MCF 10A (cell line): ENCODE results near the gene GALNT13. TPM values are rescaled to one million over a fixed set of nuclear protein-coding genes. Genes with fewer than 3 reads are reported as not detected.

Source experiments
- BruUV-seq: library from RNA; stranded (reverse); fragments of 400-500 nt; replicated peaks from 2 replicates; lab custom pipeline; 2021; lab: Mats Ljungman, UMichigan
- CTCF ChIA-PET: fragments of 300-600 bp; sonication (Branson Sonifier 250); formaldehyde crosslinking; extraction: SDS; loops from one replicate; lab custom pipeline; 2021; ENCODE audit warnings: antibody characterized with exemption, inconsistent platforms; lab: Yijun Ruan, JAX
- POLR2A ChIA-PET: fragments of 300-600, 350-650 bp; sonication (Branson Sonifier 250); formaldehyde crosslinking; extraction: SDS; loops from one replicate; lab custom pipeline; 2020; ENCODE audit warnings: antibody characterized with exemption, inconsistent platforms; lab: Yijun Ruan, JAX
- DNase-seq: peaks from one replicate; pipeline ENCODE4 v3.0.0-alpha.2; 2018; ENCODE audit not compliant: unreplicated experiment
- H3K27ac Mint-ChIP-seq: one replicate; pipeline ENCODE4 v1.8.0; 2022; ENCODE audit warnings: mild to moderate bottlenecking, low read depth, mixed read lengths; ENCODE audit not compliant: unreplicated experiment
- H3K27me3 Mint-ChIP-seq: one replicate; pipeline ENCODE4 v1.8.0; 2022; ENCODE audit warnings: mixed read lengths; ENCODE audit not compliant: insufficient read depth, unreplicated experiment
- H3K36me3 Mint-ChIP-seq: one replicate; pipeline ENCODE4 v1.8.0; 2022; ENCODE audit warnings: mild to moderate bottlenecking, moderate library complexity, mixed read lengths; ENCODE audit not compliant: insufficient read depth, unreplicated experiment
- H3K4me1 Mint-ChIP-seq: one replicate; pipeline ENCODE4 v1.8.0; 2022; ENCODE audit warnings: mixed read lengths; ENCODE audit not compliant: insufficient read depth, unreplicated experiment
- H3K4me3 Mint-ChIP-seq: one replicate; pipeline ENCODE4 v1.8.0; 2022; ENCODE audit warnings: mild to moderate bottlenecking, moderate library complexity, mixed read lengths; ENCODE audit not compliant: unreplicated experiment
- H3K9me3 Mint-ChIP-seq: one replicate; pipeline ENCODE4 v1.8.0; 2022; ENCODE audit warnings: mixed read lengths; ENCODE audit not compliant: unreplicated experiment
- intact Hi-C: fragments of 100-400 bp; cut with micrococcal nuclease; formaldehyde crosslinking; loops from 2 replicates; pipeline ENCODE4 v1.14.1; 2022
- total RNA-seq: library from RNA; stranded (reverse); gene quantifications from 2 replicates; pipeline ENCODE4 v1.2.3, GENCODE V29; 2022
- TF ChIP-seq, protein P1 (sequence below): fragments of 200-600 bp; IDR thresholded peaks from one replicate; pipeline ENCODE4 v1.8.0; 2022; ENCODE audit warnings: antibody characterized with exemption, mild to moderate bottlenecking; ENCODE audit not compliant: unreplicated experiment

The GALNT13 gene
- total RNA-seq, 1 experiment from 2014 or later, result 0.54 TPM

DNA sequence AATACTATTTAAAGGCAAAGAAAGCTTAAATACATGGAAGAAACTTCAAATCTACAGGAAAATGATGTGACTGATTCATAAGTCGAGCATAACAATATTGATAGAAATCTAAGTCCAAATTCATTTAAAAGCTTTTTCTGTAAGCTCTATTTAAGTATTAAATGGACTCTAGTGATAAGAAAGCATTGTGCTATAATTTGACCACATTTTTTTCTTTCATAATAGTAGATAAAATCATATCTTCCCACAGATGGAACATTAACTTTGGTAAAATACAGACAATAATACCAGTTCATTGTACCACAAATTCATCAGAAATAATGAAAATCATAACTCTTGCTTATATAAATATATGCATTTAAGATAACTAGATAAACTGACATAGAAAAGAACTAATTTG lies 366.5 kb downstream of the GALNT13 start:
- Mint-ChIP-seq H3K36me3 (no peaks in the 10 kb centered on the region), H3K9me3 (no peaks in the 10 kb centered on the region), H3K4me3 (no peak overlapping the region), H3K4me1 (no peaks in the 10 kb centered on the region), H3K27me3 (peaks cover 11% of the 10 kb centered on the region), H3K27ac (no peak overlapping the region)
- POLR2A ChIA-PET, result no interaction called here
- BruUV-seq, result no TSS peak
- DNase-seq, result no peak
- intact Hi-C loops, result no loop called here
- CTCF ChIA-PET, result no interaction called here
- TF ChIP-seq, protein P1, sequence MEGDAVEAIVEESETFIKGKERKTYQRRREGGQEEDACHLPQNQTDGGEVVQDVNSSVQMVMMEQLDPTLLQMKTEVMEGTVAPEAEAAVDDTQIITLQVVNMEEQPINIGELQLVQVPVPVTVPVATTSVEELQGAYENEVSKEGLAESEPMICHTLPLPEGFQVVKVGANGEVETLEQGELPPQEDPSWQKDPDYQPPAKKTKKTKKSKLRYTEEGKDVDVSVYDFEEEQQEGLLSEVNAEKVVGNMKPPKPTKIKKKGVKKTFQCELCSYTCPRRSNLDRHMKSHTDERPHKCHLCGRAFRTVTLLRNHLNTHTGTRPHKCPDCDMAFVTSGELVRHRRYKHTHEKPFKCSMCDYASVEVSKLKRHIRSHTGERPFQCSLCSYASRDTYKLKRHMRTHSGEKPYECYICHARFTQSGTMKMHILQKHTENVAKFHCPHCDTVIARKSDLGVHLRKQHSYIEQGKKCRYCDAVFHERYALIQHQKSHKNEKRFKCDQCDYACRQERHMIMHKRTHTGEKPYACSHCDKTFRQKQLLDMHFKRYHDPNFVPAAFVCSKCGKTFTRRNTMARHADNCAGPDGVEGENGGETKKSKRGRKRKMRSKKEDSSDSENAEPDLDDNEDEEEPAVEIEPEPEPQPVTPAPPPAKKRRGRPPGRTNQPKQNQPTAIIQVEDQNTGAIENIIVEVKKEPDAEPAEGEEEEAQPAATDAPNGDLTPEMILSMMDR, result no peak

DNA sequence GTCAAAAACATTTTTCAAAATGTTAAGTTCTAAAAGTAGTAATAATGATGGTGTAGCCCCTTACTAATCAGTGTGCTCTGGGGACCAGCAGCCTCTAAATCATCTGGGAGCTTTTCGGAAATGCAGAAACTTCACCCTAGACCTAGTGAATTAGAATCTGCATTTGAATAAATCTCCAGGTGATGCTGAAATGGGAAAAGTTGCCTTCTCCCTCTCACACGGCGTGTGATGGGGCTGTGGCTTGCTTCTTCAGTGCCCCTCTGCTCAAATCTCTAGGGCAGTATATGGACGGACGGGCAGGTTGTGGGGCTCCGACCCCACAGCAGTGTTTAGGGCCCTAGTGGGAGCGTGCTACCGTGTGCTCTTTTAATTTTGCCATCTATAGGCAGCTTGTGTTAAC lies 368.6 kb downstream of the GALNT13 start:
- Mint-ChIP-seq H3K27ac (no peak overlapping the region), H3K36me3 (no peaks in the 10 kb centered on the region), H3K9me3 (no peaks in the 10 kb centered on the region), H3K4me3 (no peak overlapping the region), H3K27me3 (peaks cover 2% of the 10 kb centered on the region), H3K4me1 (no peaks in the 10 kb centered on the region)
- ChIA-PET CTCF (no interaction called here), POLR2A (no interaction called here)
- TF ChIP-seq, protein P1, result no peak
- intact Hi-C loops, result no loop called here
- no TSS peak for BruUV-seq
- no peak for DNase-seq

DNA sequence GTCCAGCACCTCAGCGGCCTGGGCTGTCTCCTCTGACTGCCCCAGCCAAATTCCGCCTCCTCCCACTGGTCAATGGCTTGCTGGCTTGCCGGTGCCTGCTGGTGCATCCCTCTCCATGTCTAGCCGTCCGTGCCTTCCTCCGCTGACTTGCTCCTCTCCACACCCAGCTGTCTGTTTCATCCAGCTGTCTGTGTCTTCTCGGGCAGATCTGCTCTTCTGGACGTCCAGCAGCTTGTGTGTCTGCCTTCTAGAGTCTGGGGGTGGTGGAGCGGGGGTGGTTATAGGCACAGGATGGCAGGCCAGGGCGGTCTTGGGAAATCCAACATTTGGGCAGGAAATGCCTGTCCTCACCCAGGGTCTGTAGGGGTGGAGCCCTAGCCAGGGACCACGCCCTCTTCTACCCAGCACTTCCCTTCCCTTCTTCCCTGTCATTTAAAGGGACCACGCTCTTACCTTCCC lies 369.2 kb downstream of the GALNT13 start:
- TF ChIP-seq, protein P1, result no peak
- POLR2A ChIA-PET, result no interaction called here
- H3K9me3 Mint-ChIP-seq, result no peaks in the 10 kb centered on the region
- no peak for DNase-seq
- no TSS peak for BruUV-seq
- intact Hi-C loops, result no loop called here
- CTCF ChIA-PET, result no interaction called here
- H3K27me3 Mint-ChIP-seq, result peaks cover under 1% of the 10 kb centered on the region
- H3K4me1 Mint-ChIP-seq, result no peaks in the 10 kb centered on the region
- no peaks in the 10 kb centered on the region for H3K36me3 Mint-ChIP-seq
- H3K4me3 Mint-ChIP-seq, result no peak overlapping the region
- H3K27ac Mint-ChIP-seq, result no peak overlapping the region

DNA sequence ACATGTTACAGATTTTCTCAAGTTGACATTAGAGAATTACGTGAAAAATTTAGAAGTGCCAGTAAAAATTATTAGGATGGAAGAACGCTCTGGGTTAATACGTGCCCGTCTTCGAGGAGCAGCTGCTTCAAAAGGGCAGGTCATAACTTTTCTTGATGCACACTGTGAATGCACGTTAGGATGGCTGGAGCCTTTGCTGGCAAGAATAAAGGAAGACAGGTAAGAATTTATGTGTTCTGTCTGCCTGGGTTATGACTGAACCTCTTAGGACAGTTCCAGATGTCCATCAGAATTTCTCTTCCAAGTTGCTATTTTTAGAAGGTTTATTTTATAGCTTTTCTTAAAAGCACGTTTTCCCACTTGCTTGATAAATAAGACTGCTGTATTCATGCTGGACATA lies 371.0 kb downstream of the GALNT13 start:
- no peaks in the 10 kb centered on the region for H3K9me3 Mint-ChIP-seq
- TF ChIP-seq, protein P1, result no peak
- no peak overlapping the region for H3K4me3 Mint-ChIP-seq
- ChIA-PET POLR2A (no interaction called here), CTCF (no interaction called here)
- peaks cover 14% of the 10 kb centered on the region for H3K27me3 Mint-ChIP-seq
- H3K27ac Mint-ChIP-seq, result no peak overlapping the region
- intact Hi-C loops, result no loop called here
- no peaks in the 10 kb centered on the region for H3K4me1 Mint-ChIP-seq
- H3K36me3 Mint-ChIP-seq, result no peaks in the 10 kb centered on the region
- no TSS peak for BruUV-seq
- no peak for DNase-seq
